ENCODE measurements around the gene BAD. TPM values are rescaled to one million over a fixed set of nuclear protein-coding genes. Genes with fewer than 3 reads are reported as not detected.

BAD gene
- total RNA-seq, 2 donors from 2014 or later: 39.2 to 83.8 TPM

DNA sequence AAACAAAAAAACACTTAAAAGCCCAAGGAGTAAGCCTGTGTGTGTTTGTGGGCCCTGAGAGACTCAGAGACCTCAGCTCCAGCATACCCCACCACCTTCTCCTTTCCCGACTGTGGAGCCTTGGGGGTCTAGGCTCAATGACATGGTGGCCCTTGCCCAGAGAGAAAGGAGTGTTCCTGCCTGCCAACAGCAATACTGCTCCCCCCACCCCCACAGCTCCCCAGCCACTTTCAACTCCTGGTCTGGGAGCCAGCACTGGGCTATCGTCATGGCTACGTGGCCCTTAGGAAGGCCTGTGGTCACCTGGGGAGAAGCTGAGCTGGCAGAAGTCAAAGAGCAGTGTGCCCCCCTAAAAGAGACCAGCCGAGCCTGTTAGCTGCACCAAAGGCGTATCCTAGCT is 40.4 kb downstream of the BAD start:
- peak overlapping the region in 1 of 2 donors; percentile 90 for H3K27ac ChIP-seq
- H3K4me3 ChIP-seq: no peak overlapping the region
- H3K9me3 ChIP-seq: no peaks in the 10 kb centered on the region
- peaks cover 9% of the 10 kb centered on the region for H3K36me3 ChIP-seq
- TF ChIP-seq CTCF (IDR thresholded peaks at IDR 0.05): no peak
- ATAC-seq (ENCODE audit: insufficient number of reproducible peaks, low FRiP score, low read depth) (no peak), DNase-seq (ENCODE audit: low spot score) (no peak)
- H3K27me3 ChIP-seq (replicated peaks; ENCODE audit: insufficient read depth): no peaks in the 10 kb centered on the region
- H3K4me1 ChIP-seq (ENCODE audit: control insufficient read depth in 1 of 2, low read depth in 2 of 2): peaks cover 16 to 49% of the 10 kb centered on the region in 2 donors

DNA sequence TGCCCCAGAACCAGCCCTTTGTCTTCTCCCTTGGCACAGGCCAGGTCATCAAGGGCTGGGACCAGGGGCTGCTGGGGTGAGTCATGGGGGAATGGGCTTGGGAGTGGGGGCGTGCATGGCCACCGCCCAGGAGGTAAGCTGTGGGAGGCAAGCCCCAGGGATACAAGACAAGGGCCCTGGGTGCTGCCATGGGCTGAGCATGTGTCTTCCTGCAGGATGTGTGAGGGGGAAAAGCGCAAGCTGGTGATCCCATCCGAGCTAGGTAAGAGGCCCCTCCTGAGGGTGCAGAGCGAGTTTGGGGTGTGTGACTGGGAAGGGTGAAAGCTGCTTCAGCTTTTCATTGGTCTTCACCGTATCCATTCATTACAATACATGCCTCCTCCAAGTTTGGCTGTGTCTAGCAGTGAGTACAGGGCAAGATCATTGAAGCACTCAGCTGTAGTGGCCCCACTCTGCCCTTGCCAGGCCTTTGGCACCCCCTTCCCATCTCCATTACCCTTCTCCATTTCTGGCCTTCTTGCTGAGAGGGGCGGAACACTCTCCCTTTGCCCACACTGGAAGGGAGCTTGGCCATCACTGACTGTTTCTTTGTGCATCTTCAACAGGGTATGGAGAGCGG is 41.1 kb downstream of the BAD start:
- ATAC-seq (ENCODE audit: insufficient number of reproducible peaks, low FRiP score, low read depth): no peak

DNA sequence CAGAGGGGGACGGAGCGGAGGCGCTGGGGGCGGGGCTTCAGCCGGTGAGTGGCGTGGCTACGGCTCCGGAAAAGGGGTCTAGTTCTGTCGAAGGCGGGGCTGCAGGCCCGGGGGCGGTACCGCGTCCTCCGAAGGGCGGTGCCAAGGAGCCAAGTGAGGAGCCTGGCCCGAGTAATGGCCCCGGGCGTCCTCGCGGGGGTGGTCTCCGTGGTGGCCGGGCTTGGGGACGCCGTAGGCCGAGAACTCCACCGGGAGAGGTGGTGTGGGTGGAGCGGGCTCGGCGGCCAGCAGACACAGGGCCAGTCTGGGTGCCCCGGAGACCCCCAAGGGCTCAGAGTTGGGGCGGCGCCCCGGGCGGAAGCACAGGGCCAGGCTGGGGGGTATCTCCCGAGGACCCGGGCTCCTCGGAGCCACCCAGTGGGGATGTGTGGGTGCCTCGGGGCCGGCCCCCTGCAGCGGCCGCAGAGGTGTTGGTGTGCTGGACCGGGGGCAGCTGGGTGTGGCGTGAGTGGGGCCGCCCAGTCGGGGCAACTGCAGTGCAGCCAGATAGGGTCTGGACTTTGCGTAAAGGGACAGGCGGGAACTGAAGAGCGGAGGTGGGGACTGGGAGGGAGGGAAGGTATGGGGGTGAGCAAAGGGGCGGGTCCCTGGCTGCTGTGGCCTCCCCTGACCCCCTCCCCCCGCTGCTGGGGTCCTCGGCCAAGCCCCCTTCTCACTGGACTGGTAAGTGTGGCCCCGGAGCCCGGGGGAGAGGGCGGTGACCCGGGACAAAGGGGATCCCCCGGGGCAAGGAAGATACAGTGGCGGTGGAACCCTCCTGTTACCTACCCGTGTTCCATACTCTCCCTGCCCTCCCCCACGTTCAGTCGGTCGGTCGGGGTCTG is 42.7 kb downstream of the BAD start:
- DNase-seq (ENCODE audit: low spot score) (no peak), ATAC-seq (ENCODE audit: insufficient number of reproducible peaks, low FRiP score, low read depth) (no peak)
- Histone ChIP-seq H3K9me3 (no peaks in the 10 kb centered on the region), H3K4me3 (peak overlapping the region; percentile 92), H3K4me1 (ENCODE audit: control insufficient read depth in 1 of 2, low read depth in 2 of 2) (peaks cover 16 to 43% of the 10 kb centered on the region in 2 donors), H3K27ac (peak overlapping the region; percentile 94 to 99), H3K27me3 (replicated peaks; ENCODE audit: insufficient read depth) (no peaks in the 10 kb centered on the region), H3K36me3 (peaks cover 19% of the 10 kb centered on the region)
- TF ChIP-seq CTCF (IDR thresholded peaks at IDR 0.05): peak; percentile 8

More for the DNA sequence above, 41.1 kb downstream of the BAD start:
- no peak for TF ChIP-seq CTCF (IDR thresholded peaks at IDR 0.05)
- Histone ChIP-seq H3K4me3 (no peak overlapping the region), H3K4me1 (ENCODE audit: control insufficient read depth in 1 of 2, low read depth in 2 of 2) (peaks cover 16 to 49% of the 10 kb centered on the region in 2 donors), H3K27ac (no peak overlapping the region), H3K9me3 (no peaks in the 10 kb centered on the region), H3K36me3 (peaks cover 9% of the 10 kb centered on the region), H3K27me3 (replicated peaks; ENCODE audit: insufficient read depth) (no peaks in the 10 kb centered on the region)
- no peak for DNase-seq (ENCODE audit: low spot score)

DNA sequence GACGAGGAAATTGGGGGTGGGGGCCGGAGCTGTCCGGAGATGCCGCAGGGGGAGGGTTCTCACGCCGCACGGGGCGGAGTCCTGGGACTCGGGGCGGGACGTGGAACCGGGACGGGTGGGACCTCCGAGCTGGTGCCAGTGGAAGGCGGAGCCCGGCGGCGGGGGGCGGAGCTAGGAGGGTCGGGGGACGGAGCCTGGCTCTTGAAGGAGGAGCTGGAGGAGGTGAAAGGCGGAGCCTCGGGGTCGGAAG is 43.3 kb downstream of the BAD start:
- ATAC-seq (ENCODE audit: insufficient number of reproducible peaks, low FRiP score, low read depth): peak; percentile 91
- Histone ChIP-seq H3K27me3 (replicated peaks; ENCODE audit: insufficient read depth) (no peaks in the 10 kb centered on the region), H3K36me3 (peaks cover 19% of the 10 kb centered on the region), H3K9me3 (no peaks in the 10 kb centered on the region), H3K4me1 (ENCODE audit: control insufficient read depth in 1 of 2, low read depth in 2 of 2) (peaks cover 16 to 43% of the 10 kb centered on the region in 2 donors), H3K4me3 (peak overlapping the region; percentile 92), H3K27ac (peak overlapping the region; percentile 94 to 99)
- DNase-seq (ENCODE audit: low spot score): peak; percentile 95
- TF ChIP-seq CTCF (IDR thresholded peaks at IDR 0.05): no peak

DNA sequence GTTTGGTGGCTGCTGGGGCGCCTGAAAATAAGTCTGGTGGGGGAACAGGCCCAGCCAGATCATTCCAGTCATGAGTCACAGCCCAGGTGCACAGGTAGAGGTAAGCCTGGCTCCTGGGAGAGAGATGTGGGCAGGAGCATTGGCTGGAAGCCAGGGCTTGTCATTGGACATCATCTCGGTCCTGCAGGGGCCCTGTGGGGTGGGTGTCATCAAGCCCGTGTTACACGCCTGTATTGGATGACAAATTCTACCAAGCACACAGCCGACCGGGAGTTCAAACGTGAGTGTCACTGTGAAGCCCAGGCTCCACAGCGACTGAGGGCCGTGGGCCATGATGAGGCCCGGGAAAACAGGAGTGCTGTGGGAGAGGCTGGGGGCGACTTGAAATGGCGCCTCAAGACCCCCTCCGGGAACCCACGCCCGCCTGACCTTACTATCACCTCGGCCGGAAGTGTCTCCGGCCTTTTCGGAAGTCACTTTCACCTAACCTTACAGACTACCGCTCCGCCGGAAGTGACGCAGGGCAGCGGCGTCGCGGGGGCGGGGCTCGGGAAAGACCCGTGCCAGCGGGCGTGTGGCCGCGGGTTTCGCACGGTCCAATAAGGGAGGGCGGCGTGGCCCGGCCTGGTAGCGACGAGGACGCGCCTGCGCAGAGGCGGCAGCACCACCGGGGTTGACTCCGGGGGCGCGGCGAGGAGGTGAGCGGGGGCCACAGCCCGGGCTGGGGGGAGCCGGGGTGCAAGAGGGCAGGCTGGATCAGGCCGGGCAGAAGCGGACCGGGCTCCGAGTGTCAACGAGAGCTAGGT is 43.8 kb downstream of the BAD start, which contains the start of gene FKBP2:
TSS of gene FKBP2 (plus strand) at position 661 of the 806 bp plus-strand sequence. CDS start 1,293 bp downstream, outside the sequence.
- Histone ChIP-seq H3K27ac (peak within 1 kb of the TSS; percentile 94 to 99), H3K9me3 (no peaks in the 10 kb centered on the region), H3K4me1 (ENCODE audit: control insufficient read depth in 1 of 2, low read depth in 2 of 2) (peaks cover 19 to 43% of the 10 kb centered on the region in 2 donors), H3K36me3 (peaks cover 19% of the 10 kb centered on the region), H3K4me3 (peak within 1 kb of the TSS; percentile 92), H3K27me3 (replicated peaks; ENCODE audit: insufficient read depth) (no peaks in the 10 kb centered on the region)
- peak; percentile 87 for DNase-seq (ENCODE audit: low spot score)
- TF ChIP-seq CTCF (IDR thresholded peaks at IDR 0.05): no peak
- peak; percentile 77 for ATAC-seq (ENCODE audit: insufficient number of reproducible peaks, low FRiP score, low read depth)
